ENCODE data around the gene MYO15B.
"Not testable (repeated sequence)": the region's sequence is repeated elsewhere in the genome, so short reads cannot be mapped to it uniquely, and the experiment has no call there.

MYO15B gene

GRCh38 chr17:75575728-75576127 lies 11.9 kb upstream of the MYO15B start:
- DNase-seq (ENCODE audit: low read depth): no peak

- DNase-seq (ENCODE audit: low read depth): no peak
These were observed 10.9 kb upstream of the MYO15B start for GRCh38 chr17:75576661-75577060.

- DNase-seq (ENCODE audit: low read depth): not testable (repeated sequence)
These were observed 6.4 kb upstream of the MYO15B start for GRCh38 chr17:75581121-75581725.

- DNase-seq (ENCODE audit: low read depth): not testable (repeated sequence)
These were observed 4.4 kb upstream of the MYO15B start for GRCh38 chr17:75583197-75583596.

- DNase-seq (ENCODE audit: low read depth): no peak
These were observed 2.8 kb upstream of the MYO15B start for GRCh38 chr17:75584849-75585175.

- DNase-seq (ENCODE audit: low read depth): no peak
These were observed 1.0 kb downstream of the MYO15B start for GRCh38 chr17:75588596-75589011.

- peak; percentile 93 for DNase-seq (ENCODE audit: low read depth)
These were observed 1.7 kb downstream of the MYO15B start for GRCh38 chr17:75589012-75589918.

- DNase-seq (ENCODE audit: low read depth): no peak
These were observed 2.3 kb downstream of the MYO15B start for GRCh38 chr17:75589919-75590303.

GRCh38 chr17:75590314-75590761 lies 2.7 kb downstream of the MYO15B start:
- DNase-seq (ENCODE audit: low read depth): no peak

GRCh38 chr17:75590849-75591721 lies 3.5 kb downstream of the MYO15B start:
- DNase-seq (ENCODE audit: low read depth): no peak

- DNase-seq (ENCODE audit: low read depth): no peak
These were observed 4.2 kb downstream of the MYO15B start for GRCh38 chr17:75591722-75592302.

- DNase-seq (ENCODE audit: low read depth): no peak
These were observed 4.9 kb downstream of the MYO15B start for GRCh38 chr17:75592348-75593020.

GRCh38 chr17:75593430-75593829 lies 5.8 kb downstream of the MYO15B start:
- DNase-seq (ENCODE audit: low read depth): not testable (repeated sequence)

- no peak for DNase-seq (ENCODE audit: low read depth)
These were observed 7.1 kb downstream of the MYO15B start for GRCh38 chr17:75594499-75595283.

GRCh38 chr17:75595284-75595919 lies 7.8 kb downstream of the MYO15B start:
- no peak for DNase-seq (ENCODE audit: low read depth)

- no peak for DNase-seq (ENCODE audit: low read depth)
These were observed 8.3 kb downstream of the MYO15B start for GRCh38 chr17:75595920-75596313.

GRCh38 chr17:75596320-75597087 lies 8.9 kb downstream of the MYO15B start:
- DNase-seq (ENCODE audit: low read depth): no peak

GRCh38 chr17:75601057-75601987 lies 13.7 kb downstream of the MYO15B start:
- peak; percentile 63 for DNase-seq (ENCODE audit: low read depth)

Measured in ELR (cell line).